ENCODE results near the gene IL17D.

GRCh38 chr13:20702915-20703779 is at the start of gene IL17D:
- TF ChIP-seq ZNF274 (IDR thresholded peaks at IDR 0.05; ENCODE audit: low read depth, low read length) (no peak), YY1 (IDR thresholded peaks at IDR 0.05; ENCODE audit: insufficient read depth, insufficient read length) (no peak)

Data from NT2/D1 (cell line).